BLaER1 treated with 17β-estradiol and CSF1 and Interleukin-3, amounts not matched to agents 10 nM and 100 nM (cell line): ENCODE results near the gene RNF169.
"Not testable (repeated sequence)": the region's sequence is repeated elsewhere in the genome, so short reads cannot be mapped to it uniquely, and the experiment has no call there.

Experiments used
- H3K27ac ChIP-seq, 11 experiments: shearing (Covaris generic); formaldehyde crosslinking; 2 replicates each; pipeline ENCODE4 v1.8.1; 2022
- H3K27me3 ChIP-seq, 11 experiments: shearing (Covaris generic); formaldehyde crosslinking; 2 replicates each; pipeline ENCODE4 v1.8.1; 2022
- H3K36me3 ChIP-seq, 11 experiments: shearing (Covaris generic); formaldehyde crosslinking; 2 replicates each; pipeline ENCODE4 v1.8.1; 2022
- H3K4me1 ChIP-seq, 10 experiments: shearing (Covaris generic); formaldehyde crosslinking; 2 replicates each; pipeline ENCODE4 v1.8.1; 2022
- H3K4me2 ChIP-seq, 11 experiments: shearing (Covaris generic); formaldehyde crosslinking; 2 replicates each; pipeline ENCODE4 v1.8.1; 2022
- H3K4me3 ChIP-seq, 10 experiments: shearing (Covaris generic); formaldehyde crosslinking; 2 replicates each; pipeline ENCODE4 v1.8.1; 2022
- H3K9ac ChIP-seq, 11 experiments: shearing (Covaris generic); formaldehyde crosslinking; 2 replicates each; pipeline ENCODE4 v1.8.1; 2022
- H3K9me3 ChIP-seq, 11 experiments: shearing (Covaris generic); formaldehyde crosslinking; replicated peaks in 1 of 11; 2 replicates each; pipeline ENCODE4 v1.8.1; 2022
- H4K20me1 ChIP-seq, 11 experiments: shearing (Covaris generic); formaldehyde crosslinking; 2 replicates each; pipeline ENCODE4 v1.8.1; 2022
- Cebpa-rat ChIP-seq, 11 experiments: shearing (Covaris generic); IDR thresholded peaks; 2 replicates each; pipeline ENCODE4 v1.8.1; 2022

The RNF169 gene

DNA sequence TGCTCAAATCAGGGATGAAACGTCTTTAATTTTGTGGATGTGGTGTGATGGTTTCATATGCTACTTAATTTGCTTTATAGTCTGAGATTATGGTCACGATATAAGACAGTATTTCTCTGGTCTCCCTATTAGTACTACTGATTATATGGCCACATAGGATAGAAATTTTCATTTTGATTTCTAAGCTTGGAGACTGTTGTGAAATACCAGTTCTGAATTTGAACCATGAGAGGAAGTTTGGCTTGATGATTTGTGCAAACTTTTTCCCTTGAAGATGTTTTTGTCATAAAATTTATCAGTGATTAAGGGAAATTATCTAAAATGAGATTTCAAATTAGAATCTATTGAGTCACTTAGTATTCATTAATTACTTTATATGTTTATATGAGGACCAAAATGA lies 2.7 kb downstream of the RNF169 start:
- H4K20me1 ChIP-seq = peaks cover 5 to 66% (median 53%) of the 10 kb centered on the region in 11 experiments; a peak in 17 of 22 replicates
- H3K9me3 ChIP-seq = peaks cover 0 to 9% (median 6%) of the 10 kb centered on the region in 11 experiments; a peak in 16 of 22 replicates
- H3K27me3 ChIP-seq = no peaks in the 10 kb centered on the region
- peak overlapping the region in 1 of 11 experiments; percentile 46; a peak in 3 of 22 replicates for H3K27ac ChIP-seq
- peaks cover 0 to 24% (median 12%) of the 10 kb centered on the region in 11 experiments; a peak in 15 of 22 replicates for H3K36me3 ChIP-seq
- H3K4me2 ChIP-seq = peak overlapping the region; percentile 74 to 93 (median 88); a peak in 21 of 22 replicates
- peak overlapping the region in 4 of 10 experiments; percentile 23 to 83 (median 37); a peak in 3 of 20 replicates for H3K4me3 ChIP-seq
- TF ChIP-seq Cebpa-rat (IDR thresholded peaks at IDR 0.05) = 0 out of 22 replicates have a peak, but pooled peaks of 1 of the 11 experiments have one; percentile 16
- H3K9ac ChIP-seq = peak overlapping the region in 4 of 11 experiments; percentile 10 to 37 (median 22); a peak in 2 of 22 replicates
- peaks cover 29 to 74% (median 39%) of the 10 kb centered on the region in 10 experiments for H3K4me1 ChIP-seq

DNA sequence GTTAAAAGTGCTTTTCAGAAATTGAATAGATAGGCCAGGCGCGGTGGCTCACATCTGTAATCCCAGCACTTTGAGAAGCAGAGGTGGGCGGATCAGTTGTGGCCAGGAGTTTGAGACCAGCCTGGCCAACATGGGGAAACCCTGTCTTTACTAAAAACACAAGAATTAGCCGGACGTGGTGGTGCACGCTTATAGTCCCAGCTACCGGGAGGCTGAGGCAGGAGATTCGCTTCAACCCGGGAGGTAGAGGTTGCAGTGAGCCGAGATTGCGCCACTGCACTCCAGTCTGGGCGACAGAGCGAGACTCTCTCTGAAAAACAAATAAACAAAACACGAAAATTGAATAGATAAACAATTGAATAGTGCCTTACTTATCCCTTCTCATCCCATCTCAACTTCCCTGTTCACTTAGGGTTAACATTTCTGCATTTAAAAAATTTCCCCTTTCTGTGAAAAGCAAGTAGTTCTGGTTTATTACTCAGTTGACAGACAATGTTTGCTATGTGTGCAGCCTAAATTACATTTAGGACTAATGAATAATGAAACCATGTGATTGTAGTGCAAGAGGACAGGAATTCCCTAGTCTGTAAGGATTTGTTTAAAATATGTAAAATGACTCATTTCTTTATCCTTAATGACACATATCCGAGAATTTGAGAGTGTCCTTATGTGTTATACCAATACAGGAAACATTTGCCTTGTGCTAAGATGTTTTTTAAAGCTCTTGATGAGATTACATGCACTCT lies 6.0 kb downstream of the RNF169 start:
- Histone ChIP-seq H3K4me3 (no peak overlapping the region), H3K27ac (no peak overlapping the region)

DNA sequence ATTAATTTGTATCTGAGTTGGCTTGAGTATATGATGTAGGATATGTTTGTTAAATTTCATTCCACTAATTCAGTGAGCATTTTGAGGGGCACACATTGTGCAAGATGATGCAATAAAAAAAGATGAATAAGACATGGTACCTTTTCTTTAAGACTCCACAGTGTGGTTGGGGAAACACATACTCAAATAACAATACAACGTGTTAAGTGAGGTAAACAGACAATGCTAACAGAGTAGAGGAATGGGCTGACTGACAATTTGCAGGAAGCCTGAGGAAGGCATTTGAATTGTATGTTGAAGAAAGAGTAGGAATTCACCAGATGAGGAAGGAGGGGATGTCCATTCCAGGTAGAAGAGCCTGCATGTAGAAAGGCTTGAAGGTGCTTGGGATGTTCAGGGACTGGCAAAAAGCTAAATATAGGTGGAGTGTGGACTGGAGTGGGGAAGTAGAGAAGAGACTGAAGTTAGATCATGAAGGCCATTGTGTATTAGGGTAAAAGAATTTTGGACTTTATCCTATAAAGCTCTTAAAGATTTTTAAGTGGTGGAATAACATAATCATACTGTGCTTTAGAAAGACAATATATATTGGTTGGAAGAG lies 6.8 kb downstream of the RNF169 start:
- Histone ChIP-seq H3K4me2 (peak overlapping the region in 3 of 11 experiments; percentile 54 to 83 (median 75); a peak in 5 of 22 replicates), H3K27ac (no peak overlapping the region), H3K36me3 (peaks cover 0 to 27% (median 14%) of the 10 kb centered on the region in 11 experiments; a peak in 15 of 22 replicates), H3K9ac (no peak overlapping the region), H3K9me3 (peaks cover 3 to 17% (median 10%) of the 10 kb centered on the region in 11 experiments; a peak in 18 of 22 replicates), H3K4me1 (peaks cover 9 to 56% (median 18%) of the 10 kb centered on the region in 10 experiments; a peak in 19 of 20 replicates), H4K20me1 (peaks cover 5 to 62% (median 43%) of the 10 kb centered on the region in 11 experiments; a peak in 17 of 22 replicates), H3K27me3 (no peaks in the 10 kb centered on the region), H3K4me3 (no peak overlapping the region)
- 0 out of 22 replicates have a peak, but pooled peaks of 1 of the 11 experiments have one; percentile 23 for TF ChIP-seq Cebpa-rat (IDR thresholded peaks at IDR 0.05)

More for the DNA sequence above, 6.0 kb downstream of the RNF169 start:
- Histone ChIP-seq H4K20me1 (peaks cover 5 to 66% (median 51%) of the 10 kb centered on the region in 11 experiments; a peak in 17 of 22 replicates), H3K9me3 (peaks cover 3 to 17% (median 10%) of the 10 kb centered on the region in 11 experiments; a peak in 18 of 22 replicates), H3K36me3 (peaks cover 0 to 27% (median 14%) of the 10 kb centered on the region in 11 experiments; a peak in 15 of 22 replicates), H3K4me2 (peak overlapping the region in 7 of 11 experiments; percentile 11 to 83 (median 37); a peak in 10 of 22 replicates), H3K27me3 (no peaks in the 10 kb centered on the region), H3K9ac (0 out of 22 replicates have a peak overlapping the region, but pooled peaks of 1 of the 11 experiments have one; percentile 15), H3K4me1 (peaks cover 18 to 64% (median 26%) of the 10 kb centered on the region in 10 experiments)
- no peak for TF ChIP-seq Cebpa-rat (IDR thresholded peaks at IDR 0.05)

DNA sequence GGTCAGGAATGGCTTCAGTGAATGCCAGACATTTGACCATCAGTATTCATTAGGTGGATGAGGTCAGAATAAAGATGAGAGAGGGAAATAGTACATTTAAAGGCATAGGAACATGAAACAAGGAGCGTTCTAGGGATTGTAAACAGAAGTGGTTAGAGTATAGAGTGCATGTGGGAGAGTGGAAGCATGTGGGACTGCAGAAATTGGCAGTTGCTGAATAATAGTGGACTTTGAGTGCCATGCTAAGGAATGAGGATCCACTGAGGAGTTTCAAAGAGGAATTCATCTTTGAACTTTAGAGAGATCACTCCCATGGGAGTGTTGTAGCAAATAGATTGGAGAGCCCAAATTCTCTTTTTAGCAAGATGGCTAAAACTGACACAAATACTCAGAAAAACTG lies 7.9 kb downstream of the RNF169 start:
- H3K4me1 ChIP-seq = peaks cover 0 to 46% (median 9%) of the 10 kb centered on the region in 10 experiments; a peak in 14 of 20 replicates
- H3K9me3 ChIP-seq = peaks cover 3 to 17% (median 10%) of the 10 kb centered on the region in 11 experiments; a peak in 18 of 22 replicates
- H3K27ac ChIP-seq = no peak overlapping the region
- no peak overlapping the region for H3K4me2 ChIP-seq
- no peak overlapping the region for H3K4me3 ChIP-seq
- H3K27me3 ChIP-seq = no peaks in the 10 kb centered on the region
- peaks cover 0 to 22% (median 9%) of the 10 kb centered on the region in 11 experiments; a peak in 15 of 22 replicates for H3K36me3 ChIP-seq
- H4K20me1 ChIP-seq = peaks cover 5 to 52% (median 36%) of the 10 kb centered on the region in 11 experiments; a peak in 16 of 22 replicates
- H3K9ac ChIP-seq = no peak overlapping the region
- TF ChIP-seq Cebpa-rat (IDR thresholded peaks at IDR 0.05) = no peak

DNA sequence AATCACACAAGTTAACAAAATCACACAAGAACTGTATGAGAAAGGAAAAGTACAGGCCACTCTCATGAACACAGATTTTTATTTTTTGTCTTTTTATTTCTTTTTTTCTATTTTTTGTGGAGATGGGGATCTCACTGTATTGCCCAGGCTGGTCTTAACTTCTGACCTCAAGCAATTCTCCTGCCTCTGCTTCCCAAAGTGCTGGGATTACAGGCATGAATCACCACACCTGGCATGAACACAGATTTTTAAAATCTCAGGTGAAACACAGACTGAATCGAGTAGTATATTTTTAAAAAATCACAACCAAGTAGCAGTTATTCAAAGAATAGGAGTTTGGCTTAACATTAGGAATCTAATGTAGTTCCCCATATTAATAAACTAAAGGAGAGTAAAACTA lies 18.3 kb downstream of the RNF169 start:
- no peak overlapping the region for H3K9ac ChIP-seq
- H3K4me1 ChIP-seq = peaks cover 0 to 27% (median 0%) of the 10 kb centered on the region in 10 experiments; a peak in 5 of 20 replicates
- H4K20me1 ChIP-seq = peaks cover 8 to 67% (median 28%) of the 10 kb centered on the region in 11 experiments; a peak in 13 of 22 replicates
- H3K4me2 ChIP-seq = no peak overlapping the region
- H3K27ac ChIP-seq = no peak overlapping the region
- H3K9me3 ChIP-seq = peaks cover 15 to 35% (median 32%) of the 10 kb centered on the region in 11 experiments; a peak in 21 of 22 replicates
- H3K36me3 ChIP-seq = peaks cover 8 to 52% (median 43%) of the 10 kb centered on the region in 11 experiments; a peak in 21 of 22 replicates
- H3K27me3 ChIP-seq = no peaks in the 10 kb centered on the region
- no peak for TF ChIP-seq Cebpa-rat (IDR thresholded peaks at IDR 0.05)
- H3K4me3 ChIP-seq = no peak overlapping the region

GRCh38 chr11:74768172-74768651 lies 19.6 kb downstream of the RNF169 start:
- H3K4me3 ChIP-seq, H3K27ac ChIP-seq, H3K9ac ChIP-seq, H3K27me3 ChIP-seq, H3K4me2 ChIP-seq: not testable (repeated sequence)
- peaks cover 11 to 74% (median 39%) of the 10 kb centered on the region in 11 experiments; a peak in 14 of 22 replicates for H4K20me1 ChIP-seq
- H3K4me1 ChIP-seq = peaks cover 0 to 27% (median 0%) of the 10 kb centered on the region in 10 experiments; a peak in 5 of 20 replicates
- H3K36me3 ChIP-seq = peaks cover 4 to 43% (median 34%) of the 10 kb centered on the region in 11 experiments; a peak in 20 of 22 replicates
- peaks cover 15 to 25% (median 23%) of the 10 kb centered on the region in 11 experiments; a peak in 21 of 22 replicates for H3K9me3 ChIP-seq

DNA sequence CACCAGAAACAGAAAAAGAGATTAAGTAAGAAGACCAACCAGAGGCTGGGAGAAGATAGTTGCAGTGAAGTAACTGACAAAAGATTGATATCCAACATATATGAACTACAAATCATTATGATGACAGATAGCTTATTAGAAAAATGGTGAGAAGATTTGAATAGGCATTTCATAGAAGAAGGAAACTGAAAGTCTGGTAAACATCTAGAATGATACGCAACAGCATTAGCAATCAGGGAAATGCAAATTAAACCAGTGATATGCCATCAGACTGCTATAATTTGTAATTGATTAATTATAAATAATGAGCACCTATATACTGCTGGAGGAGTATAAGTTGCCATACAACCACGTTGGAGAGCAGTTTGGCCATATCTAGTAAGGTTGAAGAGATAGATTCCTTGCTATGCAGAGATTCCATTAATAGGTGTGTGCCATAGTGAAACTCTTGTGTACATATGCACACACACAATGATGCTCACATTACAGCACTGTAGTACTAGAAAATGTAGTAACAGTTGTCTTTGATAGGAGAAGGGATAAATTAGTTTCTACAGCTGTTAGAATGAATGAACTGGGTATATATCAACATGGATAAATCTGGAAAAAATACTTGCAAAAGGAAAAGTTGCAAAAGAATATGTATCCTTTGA lies 20.5 kb downstream of the RNF169 start:
- H3K9me3 ChIP-seq = peaks cover 9 to 15% (median 13%) of the 10 kb centered on the region in 11 experiments; a peak in 21 of 22 replicates
- H3K4me3 ChIP-seq = no peak overlapping the region
- H3K9ac ChIP-seq = no peak overlapping the region
- H3K36me3 ChIP-seq = peaks cover 4 to 34% (median 26%) of the 10 kb centered on the region in 11 experiments; a peak in 20 of 22 replicates
- peaks cover 0 to 27% (median 0%) of the 10 kb centered on the region in 10 experiments; a peak in 5 of 20 replicates for H3K4me1 ChIP-seq
- H3K4me2 ChIP-seq = no peak overlapping the region
- no peak for TF ChIP-seq Cebpa-rat (IDR thresholded peaks at IDR 0.05)
- H3K27ac ChIP-seq = no peak overlapping the region
- H4K20me1 ChIP-seq = peaks cover 11 to 81% (median 48%) of the 10 kb centered on the region in 11 experiments; a peak in 15 of 22 replicates
- no peaks in the 10 kb centered on the region for H3K27me3 ChIP-seq
